HepG2 (cell line): ENCODE data around the gene CKB. TPM values are rescaled to one million over a fixed set of nuclear protein-coding genes. Genes with fewer than 3 reads are reported as not detected.
A peak's percentile ranks its signal among the peaks of the same experiment; 100 is the strongest.

Source experiments
- ARID5B ChIP-seq: IDR thresholded peaks from 2 replicates; pipeline ENCODE4 v1.4.0; 2020; ENCODE audit warnings: mild to moderate bottlenecking, missing genetic modification reagents
- FOSL1 ChIP-seq: sonication (generic); formaldehyde crosslinking; IDR thresholded peaks from 2 replicates; pipeline ENCODE4 v1.9.0; 2021; ENCODE audit warnings: missing genetic modification reagents, borderline replicate concordance
- HNF1B ChIP-seq: sonication (generic); formaldehyde crosslinking; IDR thresholded peaks from 2 replicates; pipeline ENCODE4 v1.5.1; 2020; ENCODE audit warnings: mild to moderate bottlenecking, moderate library complexity, missing genetic modification reagents
- JDP2 ChIP-seq: sonication (generic); formaldehyde crosslinking; IDR thresholded peaks from 2 replicates; pipeline ENCODE4 v1.8.1; 2022; ENCODE audit warnings: missing genetic modification reagents, borderline replicate concordance
- KLF16 ChIP-seq, 2 experiments: sonication (generic) in 1 of 2; formaldehyde crosslinking in 1 of 2; IDR thresholded peaks; 2 replicates each; pipeline versions ENCODE4 v1.6.1 to v1.8.0; 2016 to 2023; ENCODE audit warnings: missing genetic modification reagents in 2 of 2, missing compliant biosample characterization in 1 of 2
- MIER3 ChIP-seq: IDR thresholded peaks from 2 replicates; pipeline ENCODE4 v1.6.1; 2016; ENCODE audit warnings: missing compliant biosample characterization, borderline replicate concordance
- MXI1 ChIP-seq: IDR thresholded peaks from 3 replicates; pipeline ENCODE4 v1.6.1; 2012; ENCODE audit warnings: low read depth, low read length, inconsistent platforms, borderline replicate concordance
- PHF8 ChIP-seq: sonication (generic); formaldehyde crosslinking; IDR thresholded peaks from 2 replicates; pipeline ENCODE4 v1.5.0; 2020; ENCODE audit warnings: missing genetic modification reagents
- ZBTB33 ChIP-seq: sonication (generic); formaldehyde crosslinking; IDR thresholded peaks from 2 replicates; pipeline ENCODE4 v1.4.0; 2020; ENCODE audit warnings: missing genetic modification reagents
- ZNF280B ChIP-seq: sonication (generic); formaldehyde crosslinking; IDR thresholded peaks from 2 replicates; pipeline ENCODE4 v1.5.0; 2020; ENCODE audit warnings: missing genetic modification reagents, mild to moderate bottlenecking, borderline replicate concordance
- ZNF382 ChIP-seq: sonication (generic); formaldehyde crosslinking; IDR thresholded peaks from 2 replicates; pipeline ENCODE4 v1.5.0; 2020; ENCODE audit warnings: missing genetic modification reagents, mild to moderate bottlenecking, borderline replicate concordance
- ZNF687 ChIP-seq: sonication (generic); formaldehyde crosslinking; IDR thresholded peaks from 2 replicates; pipeline ENCODE4 v1.5.1; 2020; ENCODE audit warnings: mild to moderate bottlenecking, missing genetic modification reagents, moderate library complexity
- ZNF749 ChIP-seq: sonication (generic); formaldehyde crosslinking; IDR thresholded peaks from 2 replicates; pipeline ENCODE4 v1.8.0; 2022; ENCODE audit warnings: mild to moderate bottlenecking, missing genetic modification reagents, moderate library complexity, borderline replicate concordance
- polyA plus RNA-seq, 8 experiments: library from polyadenylated mRNA; depleted of rRNA in 3 of 8; stranded (reverse) in 7 of 8; unstranded in 1 of 8; fragments of >200 nt; fragmentation: Illumina TruSeq in 4 of 8; extraction: Trizol in 4 of 8; gene quantifications; 2 replicates each; pipeline versions ENCODE4 v1.2.1 to v1.2.3, GENCODE V29; 2011 to 2016; ENCODE audit warnings: low read depth in 4 of 8, missing spikeins in 1 of 8, mixed read lengths in 1 of 8; ENCODE audit not compliant: insufficient read depth in 1 of 8
- total RNA-seq, 5 experiments: library from RNA; depleted of rRNA; stranded (reverse); fragments of >200 nt; fragmentation: Illumina TruSeq; extraction: Trizol; gene quantifications; 2 replicates each; pipeline ENCODE4 v1.2.3, GENCODE V29; 2016; ENCODE audit warnings: low read depth in 1 of 5

Gene CKB
- total and polyA plus RNA-seq, 2 of the 13 experiments (the other 11 are each of a cell fraction or from before 2014, with no cell fraction given), result 82.3 to 217 TPM

GRCh38 chr14:103500148-103500990, 22.3 kb downstream of the CKB start (continued):
- TF ChIP-seq ZNF687 (CRISPR knock-in tag), result peak; percentile 56
- 0 out of 4 replicates have a peak, but pooled peaks of 1 of the 2 experiments have one; percentile 28 for TF ChIP-seq KLF16 (CRISPR knock-in tag; IDR thresholded peaks at IDR 0.05)
- TF ChIP-seq FOSL1 (CRISPR knock-in tag), result no peak
- no peak for TF ChIP-seq ZNF749
- no peak for TF ChIP-seq ZNF382 (CRISPR knock-in tag)
- 0 out of 2 replicates have a peak, but pooled peaks have one; percentile 26 for TF ChIP-seq HNF1B
- TF ChIP-seq PHF8 (CRISPR knock-in tag), result no peak
- 0 out of 2 replicates have a peak, but pooled peaks have one; percentile 33 for TF ChIP-seq ZBTB33
- 0 out of 2 replicates have a peak, but pooled peaks have one; percentile 30 for TF ChIP-seq ARID5B
- no peak for TF ChIP-seq ZNF280B (CRISPR knock-in tag)
- 0 out of 2 replicates have a peak, but pooled peaks have one; percentile 57 for TF ChIP-seq MIER3 (CRISPR knock-in tag)
- no peak for TF ChIP-seq JDP2 (CRISPR knock-in tag)
- TF ChIP-seq MXI1, result peak; percentile 42; the same call in 1 of the 3 replicates
